Activated B cell treated with CpG ODN at 0.5 μM for 24 hours (primary cell): Measurements from ENCODE around the gene PANX2. TPM values are rescaled to one million over a fixed set of nuclear protein-coding genes. Genes with fewer than 3 reads are reported as not detected.
"Not testable (repeated sequence)": the region's sequence is repeated elsewhere in the genome, so short reads cannot be mapped to it uniquely, and the experiment has no call there.

Source experiments
- ATAC-seq: fragments of 200-7000 bp; cut with Tn5 transposase; one replicate; pipeline ENCODE4 v1.10.0; 2021; ENCODE audit warnings: low read depth, mild to moderate bottlenecking, moderate library complexity
- CTCF ChIA-PET: fragments of 350-600 bp; sonication (Branson Sonifier 250); formaldehyde crosslinking; loops from one replicate; lab custom pipeline; 2021; ENCODE audit warnings: antibody characterized with exemption; lab: Charles Lee
- POLR2A ChIA-PET: fragments of 350-600 bp; sonication (Branson Sonifier 250); formaldehyde crosslinking; loops from one replicate; lab custom pipeline; 2021; ENCODE audit warnings: antibody characterized with exemption; lab: Charles Lee
- DNase-seq: peaks from one replicate; pipeline ENCODE4 v3.0.0; 2022
- H3K27ac Mint-ChIP-seq: one replicate; pipeline ENCODE4 v1.8.0; 2020; ENCODE audit warnings: mixed read lengths
- H3K27me3 Mint-ChIP-seq: one replicate; pipeline ENCODE4 v1.8.0; 2021; ENCODE audit warnings: mixed read lengths
- H3K36me3 Mint-ChIP-seq: one replicate; pipeline ENCODE4 v1.8.0; 2021; ENCODE audit warnings: low read depth, mixed read lengths
- H3K4me1 Mint-ChIP-seq: one replicate; pipeline ENCODE4 v1.8.0; 2021; ENCODE audit warnings: mixed read lengths
- H3K4me3 Mint-ChIP-seq: one replicate; pipeline ENCODE4 v1.8.0; 2020; ENCODE audit warnings: mild to moderate bottlenecking, mixed read lengths
- H3K9me3 Mint-ChIP-seq: one replicate; pipeline ENCODE4 v1.8.0; 2020; ENCODE audit warnings: mixed read lengths
- CTCF ChIP-seq: fragments of 200-600 bp; IDR thresholded peaks from one replicate; pipeline ENCODE4 v1.8.0; 2022; ENCODE audit warnings: antibody characterized with exemption, mild to moderate bottlenecking
- intact Hi-C: fragments of 100-400 bp; cut with micrococcal nuclease; formaldehyde crosslinking; loops from one replicate; pipeline ENCODE4 v1.15.1; 2024
- total RNA-seq: library from RNA; stranded (reverse); gene quantifications from 2 replicates; pipeline ENCODE4 v1.2.3, GENCODE V29; 2022

The PANX2 gene
- total RNA-seq, 1 donor from 2014 or later, result 0.27 TPM

GRCh38 chr22:50131894-50132293, 38.6 kb upstream of the PANX2 start:
- no peak for ATAC-seq
- no peak for TF ChIP-seq CTCF
- intact Hi-C loops, result no loop called here
- Mint-ChIP-seq H3K36me3 (no peaks in the 10 kb centered on the region), H3K4me3 (no peak overlapping the region), H3K27ac (no peak overlapping the region), H3K27me3 (peaks cover 38% of the 10 kb centered on the region), H3K4me1 (no peaks in the 10 kb centered on the region), H3K9me3 (peaks cover 2% of the 10 kb centered on the region)
- DNase-seq, result no peak
- ChIA-PET POLR2A (no interaction called here), CTCF (no interaction called here)

- ATAC-seq (no peak), DNase-seq (no peak)
- H3K4me3 Mint-ChIP-seq, result no peak overlapping the region
- intact Hi-C loops, result no loop called here
- no peaks in the 10 kb centered on the region for H3K36me3 Mint-ChIP-seq
- ChIA-PET CTCF (no interaction called here), POLR2A (no interaction called here)
- H3K4me1 Mint-ChIP-seq, result no peaks in the 10 kb centered on the region
- peaks cover 39% of the 10 kb centered on the region for H3K27me3 Mint-ChIP-seq
- peaks cover 2% of the 10 kb centered on the region for H3K9me3 Mint-ChIP-seq
- no peak overlapping the region for H3K27ac Mint-ChIP-seq
- no peak for TF ChIP-seq CTCF
Observed at GRCh38 chr22:50134481-50134880, 36.0 kb upstream of the PANX2 start.

GRCh38 chr22:50136581-50137015, 33.9 kb upstream of the PANX2 start:
- CTCF ChIA-PET, result no interaction called here
- POLR2A ChIA-PET, result no interaction called here

GRCh38 chr22:50137277-50137676, 33.3 kb upstream of the PANX2 start:
- H3K4me3 Mint-ChIP-seq, POLR2A ChIA-PET, H3K36me3 Mint-ChIP-seq, ATAC-seq, H3K4me1 Mint-ChIP-seq, H3K27ac Mint-ChIP-seq, H3K9me3 Mint-ChIP-seq, DNase-seq, intact Hi-C loops, CTCF ChIA-PET: not testable (repeated sequence)
- H3K27me3 Mint-ChIP-seq, result peaks cover 23% of the 10 kb centered on the region

More at GRCh38 chr22:50136581-50137015, 33.9 kb upstream of the PANX2 start:
- Mint-ChIP-seq H3K27ac (no peak overlapping the region), H3K27me3 (peaks cover 27% of the 10 kb centered on the region), H3K9me3 (peaks cover 2% of the 10 kb centered on the region), H3K4me3 (no peak overlapping the region), H3K36me3 (no peaks in the 10 kb centered on the region), H3K4me1 (no peaks in the 10 kb centered on the region)
- TF ChIP-seq CTCF, result no peak
- ATAC-seq, result no peak
- intact Hi-C loops, result no loop called here
- no peak for DNase-seq

- H3K4me1 Mint-ChIP-seq, result no peaks in the 10 kb centered on the region
- H3K27me3 Mint-ChIP-seq, result peaks cover 25% of the 10 kb centered on the region
- ChIA-PET POLR2A (no interaction called here), CTCF (no interaction called here)
- intact Hi-C loops, result no loop called here
- no peak for DNase-seq
- H3K36me3 Mint-ChIP-seq, result no peaks in the 10 kb centered on the region
- TF ChIP-seq CTCF, result no peak
- no peak for ATAC-seq
- H3K27ac Mint-ChIP-seq, result no peak overlapping the region
- no peaks in the 10 kb centered on the region for H3K9me3 Mint-ChIP-seq
- no peak overlapping the region for H3K4me3 Mint-ChIP-seq
Observed at GRCh38 chr22:50138041-50138440, 32.5 kb upstream of the PANX2 start.

GRCh38 chr22:50138988-50139387, 31.5 kb upstream of the PANX2 start:
- no peaks in the 10 kb centered on the region for H3K36me3 Mint-ChIP-seq
- TF ChIP-seq CTCF, result no peak
- no peak for DNase-seq
- no peak overlapping the region for H3K4me3 Mint-ChIP-seq
- ChIA-PET CTCF (no interaction called here), POLR2A (no interaction called here)
- no peaks in the 10 kb centered on the region for H3K4me1 Mint-ChIP-seq
- no peak for ATAC-seq
- H3K27me3 Mint-ChIP-seq, result peaks cover 24% of the 10 kb centered on the region
- H3K9me3 Mint-ChIP-seq, result no peaks in the 10 kb centered on the region
- H3K27ac Mint-ChIP-seq, result no peak overlapping the region
- intact Hi-C loops, result no loop called here
